GM19043 (cell line): ENCODE data around the gene PLPPR1.
"Not testable (repeated sequence)": the region's sequence is repeated elsewhere in the genome, so short reads cannot be mapped to it uniquely, and the experiment has no call there.

Experiments
- ATAC-seq: cut with Tn5 transposase; IDR thresholded peaks from one replicate; pipeline ENCODE4 v1.9.1; 2021; ENCODE audit warnings: low read depth; ENCODE audit not compliant: unreplicated experiment

Gene PLPPR1

DNA sequence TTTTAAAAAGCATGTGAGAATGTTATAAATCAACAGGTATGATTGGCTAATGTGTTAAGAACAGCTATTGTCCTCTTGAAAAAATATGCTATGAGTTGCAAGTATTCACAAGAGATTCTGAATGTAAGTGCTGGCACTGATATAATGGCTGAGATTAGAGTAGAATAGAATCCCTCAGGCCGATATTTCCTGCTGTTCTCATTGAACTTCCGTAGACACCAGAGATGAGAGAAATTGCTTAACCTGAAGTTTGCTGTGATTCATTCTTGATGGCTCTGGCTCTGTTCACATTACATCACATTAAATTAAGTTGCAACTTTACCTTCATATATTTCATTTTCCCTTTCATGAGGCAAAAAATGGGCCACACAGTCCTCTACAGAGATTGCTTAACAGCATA is 241.8 kb downstream of the PLPPR1 start:
- no peak for ATAC-seq

DNA sequence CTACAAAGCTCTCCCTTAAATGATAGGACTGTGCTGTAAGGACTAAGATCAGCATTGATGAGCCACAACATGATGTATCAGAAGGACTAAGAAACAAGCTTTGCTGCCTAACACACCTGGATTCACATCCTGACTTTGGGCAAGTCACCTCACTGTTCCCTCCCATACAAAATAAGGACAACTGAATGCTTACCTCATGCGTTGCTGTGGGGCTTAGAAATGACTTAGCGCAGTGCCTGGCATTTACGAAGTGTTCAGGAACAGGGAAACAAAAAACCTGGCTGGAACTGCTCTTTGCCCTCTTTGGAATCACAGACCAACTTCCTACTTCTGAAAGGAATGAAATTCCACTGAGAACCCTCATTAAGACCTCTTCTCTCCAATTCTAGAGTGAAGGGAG is 242.6 kb downstream of the PLPPR1 start:
- ATAC-seq, result no peak

DNA sequence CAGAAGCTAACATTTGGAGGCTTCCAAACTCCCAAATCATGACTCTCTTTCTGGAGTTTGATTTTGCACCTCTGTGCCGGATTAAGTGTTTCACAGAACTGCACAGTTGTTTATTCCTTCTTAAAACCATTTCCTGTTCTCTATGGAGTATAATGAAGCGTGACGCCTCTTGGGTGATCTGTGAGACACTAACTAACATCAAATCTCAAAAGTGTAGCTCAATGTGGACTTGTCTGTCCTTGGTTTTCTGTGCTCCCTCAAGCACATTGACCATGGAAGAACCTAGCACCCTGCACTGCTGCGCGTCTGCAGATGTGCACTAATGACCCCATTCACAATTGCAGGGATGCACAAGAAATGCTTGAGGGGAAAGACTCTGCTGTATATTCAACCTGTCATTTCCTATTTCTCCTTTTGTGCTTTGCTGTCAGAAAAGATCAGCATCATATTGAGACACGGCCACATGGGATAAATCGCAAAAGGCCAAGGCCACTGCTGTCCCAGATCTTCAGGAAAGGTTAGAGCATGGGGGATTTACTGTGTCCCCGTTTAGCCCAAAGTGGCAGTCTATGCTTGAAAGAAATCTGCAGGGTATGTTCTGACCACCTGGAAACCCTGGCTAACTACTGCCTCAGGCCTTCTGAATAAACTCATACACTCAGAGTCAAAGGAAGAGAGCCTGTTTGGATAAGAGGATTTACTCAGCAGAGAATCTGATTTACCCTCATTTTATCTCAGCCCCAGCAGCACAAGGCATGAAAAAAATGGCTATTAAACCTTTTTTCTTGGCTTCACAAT is 246.6 kb downstream of the PLPPR1 start:
- no peak for ATAC-seq

DNA sequence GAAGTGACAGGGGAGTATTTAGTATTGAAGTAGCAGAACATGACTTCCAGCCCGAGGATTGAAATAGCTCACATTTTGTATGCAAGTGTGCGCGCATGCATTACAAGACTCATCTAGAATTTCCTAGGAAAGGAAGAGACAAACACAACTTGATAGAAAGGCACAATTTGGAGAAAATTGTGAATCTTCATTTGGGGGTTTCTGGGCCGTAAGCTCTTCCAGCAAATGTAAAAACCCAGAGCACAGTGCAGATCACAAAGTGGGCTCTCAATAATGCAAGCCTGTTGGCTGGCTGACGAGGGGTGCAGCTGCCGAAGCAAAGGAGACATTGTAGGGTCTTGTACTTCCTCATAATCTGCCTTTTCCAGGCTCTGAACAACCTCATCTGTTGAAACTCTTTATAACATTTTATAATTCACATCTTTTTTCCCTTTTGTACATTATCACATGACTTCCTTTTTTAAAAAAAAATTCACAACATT is 247.3 kb downstream of the PLPPR1 start:
- no peak for ATAC-seq

DNA sequence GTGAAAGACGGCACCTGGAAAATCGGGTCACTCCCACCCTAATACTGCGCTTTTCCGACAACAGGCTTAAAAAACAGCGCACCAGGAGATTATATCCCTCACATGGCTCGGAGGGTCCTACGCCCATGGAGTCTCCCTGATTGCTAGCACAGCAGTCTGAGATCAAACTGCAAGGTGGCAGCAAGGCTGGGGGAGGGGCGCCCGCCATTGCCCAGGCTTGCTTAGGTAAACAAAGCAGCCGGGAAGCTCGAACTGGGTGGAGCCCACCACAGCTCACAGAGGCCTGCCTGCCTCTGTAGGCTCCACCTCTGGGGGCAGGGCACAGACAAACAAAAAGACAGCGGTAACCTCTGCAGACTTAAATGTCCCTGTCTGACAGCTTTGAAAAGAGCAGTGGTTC is 262.5 kb downstream of the PLPPR1 start:
- ATAC-seq, result not testable (repeated sequence)

DNA sequence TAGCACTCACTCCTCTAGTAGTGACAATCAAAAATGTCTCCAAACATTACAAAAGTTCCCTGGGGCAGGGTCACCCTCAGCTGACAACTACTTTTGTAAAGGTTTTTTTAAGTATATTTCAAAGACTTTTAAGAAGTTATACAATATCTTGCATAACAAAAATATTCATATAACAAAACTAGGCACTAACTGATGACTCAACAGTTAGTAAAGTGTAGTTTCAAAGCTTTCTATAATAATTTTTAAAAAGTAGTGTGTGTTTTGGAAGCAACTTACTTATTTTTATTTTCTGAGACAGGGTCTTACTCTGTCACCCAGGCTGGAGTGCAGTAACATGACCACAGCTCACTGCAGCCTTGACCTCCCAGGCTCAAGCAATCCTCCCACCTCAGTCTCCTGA is 271.4 kb downstream of the PLPPR1 start:
- ATAC-seq, result no peak

DNA sequence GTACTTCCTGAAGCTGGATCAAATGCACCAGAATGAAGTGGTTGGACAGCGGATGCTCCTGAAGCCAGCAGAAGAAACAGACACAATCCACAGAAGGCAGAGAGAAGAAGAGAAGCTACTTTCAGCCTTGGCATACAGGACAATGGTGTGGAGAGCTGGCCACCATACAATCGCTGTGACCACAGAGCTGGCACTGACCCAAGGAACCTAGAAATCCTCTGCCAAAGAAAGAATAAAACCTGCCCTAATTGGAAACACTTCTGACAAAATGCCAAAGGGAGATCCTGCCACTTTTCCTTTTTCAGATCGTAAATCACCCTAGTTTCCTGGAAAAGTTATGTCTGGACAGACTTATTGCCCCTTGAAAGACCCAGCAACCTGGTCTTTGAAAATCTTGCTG is 278.5 kb downstream of the PLPPR1 start:
- ATAC-seq, result no peak

DNA sequence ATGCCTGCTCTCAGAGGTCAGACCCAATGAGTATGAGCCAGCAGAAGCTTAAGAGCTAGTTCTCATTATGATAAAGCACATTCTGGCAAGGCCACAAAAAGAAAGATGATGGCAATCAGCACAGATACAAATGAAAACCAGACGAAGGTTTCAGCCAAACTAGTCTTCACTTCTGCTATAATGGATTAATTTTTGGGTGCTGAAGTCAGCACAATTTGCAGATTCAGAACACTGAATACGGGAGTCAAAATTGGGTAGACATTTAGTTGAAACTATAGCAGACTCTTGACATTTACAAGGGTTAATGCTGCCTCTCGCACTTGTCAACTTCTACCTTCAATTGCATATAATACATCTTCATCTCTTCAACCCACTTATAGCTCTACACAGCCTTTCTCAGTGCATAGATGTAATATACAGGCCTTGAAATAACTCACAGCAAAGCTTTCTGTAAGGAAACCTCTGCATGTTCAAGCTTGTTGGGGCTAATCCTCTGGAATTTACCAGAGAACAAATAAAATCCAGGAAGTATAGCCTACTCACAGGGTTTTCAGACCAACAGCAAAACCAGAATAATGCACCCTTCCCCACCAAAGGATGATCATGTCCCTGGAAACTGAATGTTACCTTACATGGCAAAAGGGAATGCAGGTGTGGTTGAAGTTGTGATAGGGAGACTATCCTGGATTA is 279.1 kb downstream of the PLPPR1 start:
- ATAC-seq, result no peak

DNA sequence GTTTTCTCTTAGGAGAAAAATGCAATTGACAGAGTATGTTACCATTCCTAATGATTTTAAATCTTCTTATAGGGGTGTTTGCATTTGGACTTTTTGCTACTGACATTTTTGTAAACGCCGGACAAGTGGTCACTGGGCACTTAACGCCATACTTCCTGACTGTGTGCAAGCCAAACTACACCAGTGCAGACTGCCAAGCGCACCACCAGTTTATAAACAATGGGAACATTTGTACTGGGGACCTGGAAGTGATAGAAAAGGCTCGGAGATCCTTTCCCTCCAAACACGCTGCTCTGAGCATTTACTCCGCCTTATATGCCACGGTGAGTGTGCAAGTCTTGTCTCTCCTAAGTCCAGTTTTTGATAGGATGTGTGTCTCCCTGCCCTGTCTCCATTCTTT is 280.6 kb downstream of the PLPPR1 start:
- no peak for ATAC-seq

DNA sequence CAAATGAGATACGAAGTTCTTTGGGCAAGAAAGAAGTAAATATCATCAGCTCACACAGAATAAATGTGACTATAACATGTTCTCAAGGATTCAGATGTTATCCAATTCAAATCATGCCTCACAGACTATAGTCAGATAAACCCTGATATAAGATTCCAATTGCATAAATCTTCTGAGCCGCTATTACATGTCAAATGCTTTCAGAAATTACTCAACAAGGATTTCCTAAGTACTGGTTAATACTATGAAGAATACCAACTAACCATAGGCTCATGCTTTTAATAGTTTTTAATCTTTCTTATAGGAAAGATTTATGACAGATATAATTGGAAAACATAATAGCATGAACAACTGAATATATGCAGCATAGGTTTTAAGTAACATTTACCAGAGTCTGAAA is 282.7 kb downstream of the PLPPR1 start:
- no peak for ATAC-seq

DNA sequence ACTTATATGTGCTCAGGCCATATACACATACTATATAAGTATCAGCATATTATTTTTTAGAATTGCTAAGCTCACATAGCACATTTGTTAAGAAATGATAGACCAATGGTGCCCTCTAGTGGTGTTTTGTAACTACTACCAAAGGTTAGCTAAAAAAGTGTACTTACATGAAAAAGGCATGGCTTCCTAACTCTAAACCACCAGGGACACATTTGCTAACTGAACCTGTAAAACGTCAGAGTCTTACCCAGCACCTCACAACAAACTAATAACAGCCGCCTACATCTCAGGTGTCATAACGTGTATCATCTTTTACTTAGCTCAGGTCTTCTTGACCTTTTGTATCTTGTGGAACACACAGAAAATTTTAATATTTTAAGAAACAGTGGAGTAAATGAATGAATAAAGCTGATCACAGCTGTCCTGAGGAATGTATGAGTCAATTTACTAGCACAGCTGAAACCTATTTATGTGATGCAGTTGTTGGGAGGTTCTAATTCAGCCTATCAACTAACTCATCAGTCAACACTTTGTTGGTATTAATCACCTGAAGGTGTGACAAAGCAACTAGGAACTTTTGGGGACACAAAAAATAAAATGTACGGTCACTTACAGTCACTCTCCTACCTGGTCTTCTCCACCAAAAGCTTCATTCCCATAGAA is 283.4 kb downstream of the PLPPR1 start:
- ATAC-seq, result peak; percentile 94

DNA sequence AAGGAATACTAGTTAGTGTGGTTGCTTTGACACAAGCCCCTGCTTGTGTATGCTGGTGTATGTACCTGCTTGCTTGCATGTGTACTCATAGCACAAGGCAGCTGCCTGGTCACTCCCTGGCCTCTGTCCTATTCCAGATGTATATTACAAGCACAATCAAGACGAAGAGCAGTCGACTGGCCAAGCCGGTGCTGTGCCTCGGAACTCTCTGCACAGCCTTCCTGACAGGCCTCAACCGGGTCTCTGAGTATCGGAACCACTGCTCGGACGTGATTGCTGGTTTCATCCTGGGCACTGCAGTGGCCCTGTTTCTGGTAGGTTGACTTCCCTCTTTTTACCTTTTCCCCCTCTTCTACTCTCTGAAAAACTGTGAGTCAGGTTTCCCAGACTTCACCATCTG is 284.1 kb downstream of the PLPPR1 start:
- ATAC-seq, result no peak

DNA sequence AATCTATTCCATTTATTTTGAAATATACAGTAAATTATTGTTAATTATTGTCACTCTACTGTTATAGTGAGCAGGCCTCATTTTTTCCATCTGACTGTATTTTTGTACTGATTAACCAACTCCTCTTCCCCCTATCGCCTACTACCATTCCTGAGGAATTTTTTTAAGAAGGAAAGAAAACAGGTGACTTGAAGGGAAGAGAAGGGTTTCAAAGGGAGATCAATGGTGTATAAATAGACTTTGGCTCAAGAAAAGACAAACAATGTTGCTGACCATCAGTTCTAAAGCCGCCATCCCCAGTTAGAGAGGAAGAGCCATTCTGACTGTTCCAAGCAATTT is 286.6 kb downstream of the PLPPR1 start:
- no peak for ATAC-seq

DNA sequence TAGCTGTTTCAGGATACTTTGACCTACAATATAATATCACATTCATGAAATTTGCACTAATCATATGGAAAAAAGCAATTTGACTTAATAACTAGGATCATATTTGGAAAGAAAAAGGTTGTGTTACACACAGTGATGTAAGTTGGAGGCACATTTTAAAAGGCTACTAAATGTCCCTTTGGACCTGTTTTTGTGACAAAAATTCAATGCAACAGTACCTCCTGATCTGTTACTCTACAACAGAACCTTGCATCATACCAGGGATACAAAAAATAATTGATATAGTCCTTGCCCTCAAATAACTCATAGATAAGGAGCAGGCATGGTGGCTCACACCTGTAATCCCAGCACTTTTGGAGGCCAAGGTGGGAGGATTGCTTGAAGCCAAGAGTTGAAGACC is 289.2 kb downstream of the PLPPR1 start:
- no peak for ATAC-seq

DNA sequence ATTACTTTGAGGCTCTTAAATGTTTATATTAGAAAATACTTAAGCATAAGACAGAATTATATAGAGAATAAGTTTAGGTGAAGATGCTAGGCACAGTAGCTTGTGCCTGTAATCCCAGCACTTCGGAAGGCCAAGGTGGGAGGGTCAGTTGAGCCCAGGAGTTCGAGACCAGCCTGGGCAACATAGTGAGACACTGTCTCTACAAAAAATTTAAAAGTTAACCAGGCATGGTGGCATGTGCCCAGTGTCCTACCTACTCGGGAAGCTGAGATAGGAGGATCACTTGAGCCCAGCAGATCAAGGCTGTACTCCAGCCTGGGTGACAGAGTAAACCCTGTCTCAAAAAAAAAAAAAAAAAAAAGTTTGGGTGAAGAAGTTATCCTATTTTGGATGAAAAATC is 294.6 kb downstream of the PLPPR1 start:
- no peak for ATAC-seq

DNA sequence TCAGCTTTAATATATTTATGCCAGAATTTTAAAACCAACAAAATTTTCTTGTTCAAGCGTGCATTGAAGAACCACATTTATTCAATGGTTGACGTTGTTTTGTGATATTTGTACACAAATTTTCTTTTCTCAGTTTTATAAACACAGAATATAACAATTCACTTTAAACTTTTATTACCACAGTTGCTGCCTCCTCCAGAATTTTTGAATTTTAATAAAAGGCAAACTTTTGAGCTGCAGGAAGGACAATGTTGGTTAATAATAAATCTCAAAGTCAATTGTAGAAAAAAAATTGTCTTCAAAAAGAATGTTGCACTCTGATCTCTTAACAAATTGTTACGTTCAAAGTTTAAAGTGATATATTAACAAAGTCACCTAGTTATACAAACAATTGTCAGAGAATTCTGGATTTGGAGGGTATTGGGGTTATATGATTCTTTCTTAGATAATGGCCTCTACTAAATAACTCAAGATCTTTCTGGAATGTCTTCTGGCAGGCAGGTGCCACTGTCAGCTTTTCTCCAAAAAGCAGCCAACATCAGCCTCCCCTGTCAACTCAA is 295.8 kb downstream of the PLPPR1 start:
- no peak for ATAC-seq

DNA sequence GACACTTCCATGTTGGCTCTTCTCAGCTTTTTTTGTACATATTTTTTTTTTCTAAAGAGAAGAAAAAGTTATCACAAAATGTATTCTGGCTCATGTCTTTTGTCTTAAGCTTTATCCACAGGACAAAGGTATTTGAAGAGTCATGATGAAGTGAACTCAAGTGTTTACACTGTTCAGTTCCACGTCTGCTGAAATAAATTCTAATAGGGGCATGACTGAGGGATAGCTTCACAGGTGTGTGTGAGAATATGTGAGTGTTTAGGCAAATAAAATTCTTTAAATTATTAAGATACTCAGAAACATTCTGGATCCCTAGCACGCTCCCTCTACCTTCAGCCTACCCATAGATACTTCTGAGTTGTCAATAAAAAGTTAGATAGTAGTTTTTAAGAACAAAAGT is 296.5 kb downstream of the PLPPR1 start:
- no peak for ATAC-seq

DNA sequence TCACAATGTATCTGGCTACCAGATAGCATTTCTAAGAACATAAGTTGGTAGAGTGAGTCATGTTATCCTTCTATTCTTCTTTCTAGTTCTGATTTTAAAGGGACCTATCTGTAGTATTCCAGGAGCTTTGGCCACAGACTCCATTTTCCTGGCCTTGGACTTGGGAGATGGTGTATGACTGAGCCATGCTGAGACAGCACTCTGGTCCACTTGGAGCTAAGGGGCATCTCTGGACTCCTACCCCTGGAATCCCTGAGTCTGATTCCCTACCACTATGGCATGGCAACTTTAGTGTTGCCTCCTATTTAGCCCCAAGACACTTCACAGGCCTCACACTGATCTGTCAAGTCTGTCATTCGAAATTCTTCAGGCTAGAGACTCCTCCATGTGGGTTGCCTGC is 297.5 kb downstream of the PLPPR1 start:
- no peak for ATAC-seq

DNA sequence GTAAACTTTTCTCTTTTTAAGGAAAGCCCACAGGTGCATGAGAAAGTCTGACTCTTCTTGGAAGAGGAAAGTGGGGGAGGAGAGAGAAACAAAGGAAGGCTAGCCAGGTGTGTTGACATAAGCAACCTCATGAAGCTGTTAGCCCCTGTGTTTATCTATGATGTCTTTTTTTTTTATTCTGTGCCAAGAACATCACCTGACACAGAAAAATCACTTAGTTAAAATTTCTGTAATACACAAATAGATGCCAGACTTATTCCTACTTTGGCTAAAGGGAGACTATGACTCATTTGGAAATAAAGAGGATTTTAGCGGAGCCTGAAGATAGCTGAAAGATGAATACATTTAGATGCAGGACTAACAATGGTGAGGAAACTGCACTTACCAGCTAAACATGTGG is 298.0 kb downstream of the PLPPR1 start:
- ATAC-seq, result no peak

DNA sequence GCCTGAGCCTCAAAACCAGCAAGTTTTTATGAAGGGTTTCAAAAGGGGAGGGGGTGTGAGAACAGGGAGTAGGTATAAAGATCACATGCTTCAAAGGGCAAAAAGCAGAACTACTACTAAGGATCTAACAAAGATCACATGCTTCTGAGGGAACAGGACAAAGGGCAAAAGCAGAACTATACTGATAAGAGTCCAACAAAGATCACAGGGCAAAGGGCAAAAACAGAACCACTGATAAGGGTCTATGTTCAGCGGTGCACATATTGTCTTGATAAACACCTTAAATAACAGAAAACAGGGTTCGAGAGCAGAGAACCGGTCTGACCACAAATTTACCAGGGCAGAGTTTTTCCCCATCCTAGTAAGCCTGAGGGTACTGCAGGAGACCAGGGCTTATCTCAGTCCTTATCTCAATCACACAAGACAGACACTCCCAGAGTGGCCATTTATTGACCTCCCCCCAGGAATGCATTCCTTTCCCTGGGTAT is 298.9 kb downstream of the PLPPR1 start:
- ATAC-seq, result not testable (repeated sequence)

DNA sequence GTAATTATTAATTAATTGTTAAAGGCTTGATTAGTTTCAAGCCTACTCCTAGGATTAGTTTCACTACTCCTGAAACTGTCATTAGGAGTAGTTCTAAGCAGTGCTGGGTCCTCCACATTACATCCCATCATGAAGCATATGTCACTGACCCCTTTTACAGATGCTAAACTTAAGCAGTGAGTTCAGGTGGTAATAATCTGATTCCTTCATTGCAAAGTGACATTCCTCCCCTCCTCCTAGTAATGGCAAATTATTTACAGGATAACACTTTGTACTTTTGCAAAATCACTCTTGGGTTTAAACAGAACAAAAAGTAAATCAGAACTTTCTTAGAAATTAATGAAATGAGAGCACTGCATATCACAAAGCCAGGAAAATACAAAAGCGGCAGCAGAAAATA is 303.8 kb downstream of the PLPPR1 start:
- ATAC-seq, result no peak
